Heart left ventricle (tissue), 13 donors: ENCODE results near the gene FADS6.

Experiments
- CTCF ChIP-seq, 12 donors: fragments of 200-600 bp; sonication (generic) in 4 of 12; IDR thresholded peaks; one replicate each; pipeline versions ENCODE4 v1.5.0 to v1.8.0; 2018 to 2022; ENCODE audit warnings: antibody characterized with exemption in 12 of 12, mild to moderate bottlenecking in 5 of 12
- POLR2A ChIP-seq, 2 donors: fragments of 450-650 bp; IDR thresholded peaks; one replicate each; pipeline ENCODE4 v1.6.1; 2017; ENCODE audit warnings: antibody characterized with exemption in 2 of 2, mild to moderate bottlenecking in 2 of 2, moderate library complexity in 2 of 2
- donor health status: ischemic (EF 13 %, LVEDD 7.1; RV severe dilation, severe dysfunction).
- donor health status: DM: no; HTN: yes; CAD: no.
- donor health status: DM: no; HTN: no; CAD: no.
- donor health status: ischemic (EF 25% LVEDD 6.9; RV normal size, moderate dysfunction).
- donor health status: ischemic (EF 25% LVEDD 5.7; RV mildly dilated, moderate dysfunction).
- donor health status: ischemic (EF 35%, LVEDD 5.7; RV mildly dilated, moderate dysfunction).
- donor health status: nonischemic (EF 11% LVEDD 7.7; RV severe dilation, severe dysfunction).
- donor health status: DM: yes; HTN: yes; CAD: no.
- donor health status: PGD.
- donor health status: ischemic (EF 29% LVEDD 5.4; RV normal size, mild dysfunction).
- donor health status: nonischemic (EF 23%, LVEDD 6.1; RV moderate dilation, normal function).

GRCh38 chr17:74853669-74854068 is 39.8 kb downstream of the FADS6 start:
- no peak for TF ChIP-seq CTCF (IDR thresholded peaks at IDR 0.05)
- no peak for TF ChIP-seq POLR2A (IDR thresholded peaks at IDR 0.05)
